ENCODE data around the gene HEMK1. TPM values are rescaled to one million over a fixed set of nuclear protein-coding genes. Genes with fewer than 3 reads are reported as not detected.

HEMK1 gene
- total RNA-seq: 13.7 and 20.7 TPM in 2 replicates

GRCh38 chr3:50568947-50569749 is at the start of gene HEMK1:
HEMK1 (plus strand) TSS chr3:50569522; CDS start chr3:50571105, 1,583 bp downstream.

GRCh38 chr3:50567386-50568167 is 1.7 kb upstream of the HEMK1 start, which contains the start of gene C3orf18:
C3orf18 (minus strand) TSS chr3:50567747; CDS start chr3:50565699, 2,048 bp downstream.

GRCh38 chr3:50611464-50612233 is 42.3 kb downstream of the HEMK1 start, which contains the start of gene CISH:
CISH (minus strand) TSS chr3:50611774; CDS start chr3:50611650, 124 bp downstream.

GRCh38 chr3:50617096-50617791 is 47.9 kb downstream of the HEMK1 start, which contains the start of gene MAPKAPK3:
MAPKAPK3 (plus strand) TSS chr3:50617151; CDS start chr3:50617566, 415 bp downstream.

Other genes starting within 250 kb of the HEMK1 start
- gene HYAL2, start 246.8 kb upstream of the HEMK1 start, total RNA-seq: 46.1 and 86.3 TPM in 2 replicates
- gene TUSC2, start 241.3 kb upstream of the HEMK1 start, total RNA-seq: 11.2 and 20.8 TPM in 2 replicates
- 43.8 and 49.6 TPM in 2 replicates for gene RASSF1, start 228.7 kb upstream of the HEMK1 start, total RNA-seq
- 1.5 and 2.9 TPM in 2 replicates for gene ZMYND10, start 223.8 kb upstream of the HEMK1 start, total RNA-seq
- gene NPRL2, start 218.7 kb upstream of the HEMK1 start, total RNA-seq: 22.5 and 26.5 TPM in 2 replicates
- gene CYB561D2, start 218.7 kb upstream of the HEMK1 start, total RNA-seq: 29.6 and 38.5 TPM in 2 replicates
- gene TMEM115, start 210.0 kb upstream of the HEMK1 start, total RNA-seq: 45.5 and 84.4 TPM in 2 replicates
- not detected in 2 replicates for gene CACNA2D2, start 65.9 kb upstream of the HEMK1 start, total RNA-seq
- gene C3orf18, start 1.8 kb upstream of the HEMK1 start, total RNA-seq: 22.7 and 32.9 TPM in 2 replicates
- 0.73 and 1.3 TPM in 2 replicates for gene CISH, start 42.3 kb downstream of the HEMK1 start, total RNA-seq
- gene MAPKAPK3, start 47.6 kb downstream of the HEMK1 start, total RNA-seq: 38.0 and 46.1 TPM in 2 replicates
- 0.17 and 0.29 TPM in 2 replicates for gene DOCK3, start 105.4 kb downstream of the HEMK1 start, total RNA-seq